HG03442 (cell line): ENCODE data around the gene CPT2.
A peak's percentile ranks its signal among the peaks of the same experiment; 100 is the strongest.

Experiments
- ATAC-seq: cut with Tn5 transposase; IDR thresholded peaks from one replicate; pipeline ENCODE4 v1.9.1; 2021; ENCODE audit warnings: mild to moderate bottlenecking, moderate library complexity; ENCODE audit not compliant: unreplicated experiment

CPT2 gene

DNA sequence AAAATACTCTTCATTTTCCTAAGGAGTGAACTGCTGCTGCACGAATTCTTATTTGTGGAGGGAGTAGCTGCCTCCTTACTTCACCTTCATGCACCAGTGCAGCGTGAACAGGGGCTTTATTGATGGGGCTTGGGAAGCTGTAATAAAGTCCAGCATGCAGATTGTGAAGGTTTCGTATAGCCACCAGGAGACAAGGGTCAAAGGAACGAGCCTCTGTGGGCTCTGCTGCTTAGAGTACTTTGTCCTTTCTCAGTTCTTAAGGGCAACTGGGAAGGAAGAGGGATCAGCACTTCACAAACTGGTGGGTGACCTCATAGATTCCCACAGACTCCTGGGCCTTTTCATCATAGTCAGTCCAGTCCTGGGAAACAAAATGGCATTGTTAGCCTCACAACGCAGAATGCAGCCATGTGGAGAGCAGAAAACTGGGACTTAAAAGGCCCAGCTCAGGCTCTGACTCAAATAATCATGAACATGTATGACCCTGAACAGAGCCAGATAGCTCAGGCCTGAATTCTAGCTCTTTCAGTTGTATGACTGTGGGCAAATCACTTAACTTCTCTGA lies 17.8 kb downstream of the CPT2 start:
- ATAC-seq: no peak

- ATAC-seq: no peak
Observed at GRCh38 chr1:53218201-53218600, 21.6 kb downstream of the CPT2 start.

- ATAC-seq: no peak
Observed at GRCh38 chr1:53219711-53220110, 23.1 kb downstream of the CPT2 start.

- ATAC-seq: peak; percentile 89
Observed at GRCh38 chr1:53220171-53220961, 23.7 kb downstream of the CPT2 start, which contains the start of gene CZIB. CZIB (minus strand) TSS chr1:53220634; CDS start chr1:53220575, 59 bp downstream.

GRCh38 chr1:53220962-53221286 lies 24.3 kb downstream of the CPT2 start:
- no peak for ATAC-seq

DNA sequence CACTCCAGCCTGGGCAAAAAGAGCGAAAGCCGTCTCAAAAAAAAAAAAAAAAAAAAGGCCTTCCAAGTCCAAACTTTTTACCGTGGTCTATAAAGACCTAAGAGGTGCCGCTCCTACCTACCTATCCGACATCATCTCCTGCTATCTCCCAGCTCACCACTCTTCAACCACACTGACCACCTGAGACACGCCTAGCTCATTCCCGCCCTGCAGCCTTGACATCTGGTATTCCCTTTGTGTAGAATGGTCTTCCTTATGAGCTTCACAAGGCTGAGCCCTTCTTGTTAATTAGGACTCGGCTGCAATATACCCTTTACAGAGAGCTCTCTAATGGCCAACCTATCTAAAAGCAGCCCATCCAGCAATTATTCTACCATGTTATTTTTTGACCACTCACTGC lies 41.0 kb downstream of the CPT2 start:
- ATAC-seq: no peak

DNA sequence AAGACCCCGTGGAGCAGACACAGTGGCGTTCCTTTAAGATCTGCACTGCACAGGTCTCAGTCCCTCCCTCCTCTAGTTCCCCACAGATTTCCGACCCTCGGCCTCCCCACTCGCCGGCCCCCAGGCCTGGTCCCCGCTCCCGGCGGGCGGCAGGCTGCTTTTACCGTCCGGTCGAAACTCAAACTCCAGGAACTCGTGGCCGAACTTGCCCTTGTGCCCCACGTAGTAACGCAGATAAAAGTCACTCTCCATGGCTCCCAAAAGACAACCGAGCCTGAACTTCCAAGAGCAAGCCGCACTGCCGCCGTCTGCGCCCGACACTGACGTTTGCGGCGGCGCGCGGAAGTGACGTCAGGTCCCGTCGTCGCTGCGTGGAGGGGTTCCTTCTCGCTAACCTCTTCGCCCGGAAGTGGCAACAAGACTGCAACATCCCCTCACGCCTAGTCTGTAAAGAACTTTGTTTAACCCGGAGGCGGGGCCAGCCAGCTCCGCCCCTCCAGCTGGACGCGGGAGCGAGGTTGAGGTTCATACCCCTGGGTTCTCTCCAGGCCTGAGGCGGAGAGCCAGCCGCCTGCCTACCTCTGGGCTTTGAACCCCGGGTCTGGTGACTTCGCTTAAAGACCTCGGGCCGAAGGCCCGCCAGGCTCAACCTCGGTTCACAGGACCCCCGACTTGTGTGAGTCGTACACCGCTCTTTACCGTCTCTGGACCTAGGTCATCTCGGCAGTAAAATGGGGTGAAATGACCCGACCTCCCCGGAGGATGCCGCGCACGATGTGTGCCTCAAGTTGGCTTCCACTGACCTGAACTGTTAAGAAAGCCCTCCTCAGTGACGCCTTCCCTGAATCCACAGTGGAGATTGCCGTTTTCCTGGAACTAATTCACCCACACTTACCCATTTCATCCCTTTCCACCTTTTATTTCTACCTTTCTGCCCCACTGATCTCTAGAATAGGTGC lies 41.9 kb downstream of the CPT2 start, which contains the start of gene MAGOH:
Gene MAGOH (minus strand): TSS at position 322 of the 959 bp plus-strand sequence. CDS start 70 bp downstream, at position 252.
- ATAC-seq: peak; percentile 96

DNA sequence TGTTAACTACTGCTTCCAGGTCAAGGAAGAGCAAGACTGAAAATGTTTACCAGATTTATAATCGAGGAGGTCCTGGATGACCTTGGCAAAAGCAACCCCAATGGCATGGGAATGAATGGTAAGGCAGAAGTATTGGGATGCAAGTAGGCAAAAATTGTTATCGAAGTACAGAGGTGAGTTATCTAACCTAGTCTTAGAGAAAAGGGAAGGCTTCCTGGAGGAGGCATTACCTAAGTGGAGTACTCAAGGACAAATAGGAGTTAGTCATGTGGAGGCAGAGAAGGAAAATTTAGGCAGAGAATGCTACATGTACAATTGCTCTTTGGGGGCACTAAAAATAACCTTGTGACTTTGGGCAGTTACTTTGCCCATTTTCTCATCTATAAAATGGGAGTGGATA lies 45.2 kb downstream of the CPT2 start:
- no peak for ATAC-seq

DNA sequence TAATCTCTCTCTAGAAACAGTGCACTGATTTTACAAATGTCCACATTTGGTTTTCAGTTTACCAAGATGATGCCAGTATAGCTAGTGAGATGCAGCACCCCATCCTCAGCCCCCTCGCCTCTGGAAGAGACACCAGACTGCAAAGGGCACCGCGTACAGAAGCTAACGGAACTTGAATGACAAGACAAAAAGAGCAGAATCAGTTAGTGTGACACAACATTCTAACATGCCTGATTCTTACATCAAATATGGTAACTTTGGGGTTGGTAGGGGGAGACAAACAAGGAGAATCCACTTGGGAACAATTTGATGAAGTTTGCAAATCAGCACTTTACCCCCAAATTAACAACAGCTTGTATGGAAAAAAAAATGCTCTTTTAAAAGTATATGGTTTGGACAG lies 45.8 kb downstream of the CPT2 start:
- no peak for ATAC-seq

DNA sequence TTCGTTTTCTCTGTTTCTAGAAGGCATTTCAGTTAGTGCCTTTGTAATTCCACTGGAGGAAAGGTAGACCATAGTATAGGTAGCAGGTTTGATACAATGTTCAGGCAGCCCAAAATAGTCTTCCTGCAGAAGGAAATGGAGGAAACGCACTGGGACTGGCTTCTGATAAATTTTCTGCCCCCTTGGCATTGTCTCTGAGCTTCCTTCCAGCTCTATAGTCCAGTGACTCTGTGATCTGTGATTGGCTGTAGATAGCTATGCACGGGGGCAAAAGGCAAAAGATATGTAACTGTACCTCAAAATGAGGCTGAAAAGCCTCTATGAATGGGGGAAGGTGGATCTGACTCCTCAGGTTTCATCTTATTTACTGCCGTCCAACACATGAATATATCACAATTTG lies 47.5 kb downstream of the CPT2 start:
- ATAC-seq: no peak

DNA sequence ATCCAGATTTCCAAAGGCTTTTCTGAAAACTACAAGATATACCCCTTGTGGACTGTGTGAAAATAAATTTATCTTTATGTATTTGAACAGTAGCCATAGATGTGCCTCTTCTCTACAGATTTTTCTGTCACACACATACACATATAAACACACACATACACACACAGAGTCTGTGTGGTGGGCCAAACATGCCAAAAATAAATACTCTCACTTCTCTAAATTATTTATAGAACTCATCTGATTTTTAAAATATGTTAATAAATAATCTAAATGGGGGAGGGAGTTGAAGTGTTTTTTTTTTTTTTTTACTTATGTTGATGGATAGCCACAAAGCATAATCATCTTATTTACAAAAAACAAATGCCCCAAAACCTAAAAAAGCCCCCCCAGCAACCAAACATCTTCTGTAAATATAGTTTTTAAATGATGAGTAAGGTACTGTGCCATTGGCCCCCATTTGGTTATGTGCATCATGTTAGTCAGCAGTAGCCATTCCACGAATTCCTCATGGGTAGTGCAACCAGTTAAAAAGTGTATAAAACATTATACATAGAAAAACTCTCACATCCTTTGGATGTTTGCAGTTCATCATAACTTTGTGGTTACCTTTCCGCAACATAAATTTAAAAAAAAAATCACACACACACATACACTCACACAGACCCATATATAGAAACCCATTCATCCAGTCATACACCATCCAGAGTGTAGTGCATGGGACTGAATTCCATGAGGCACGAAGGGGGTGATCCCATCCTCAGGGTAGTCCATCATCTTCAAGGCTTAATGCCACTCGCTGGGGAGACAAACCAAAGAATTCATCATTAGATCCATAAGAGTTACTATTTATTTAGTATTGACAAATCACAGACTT lies 49.9 kb downstream of the CPT2 start:
- ATAC-seq: no peak

- ATAC-seq: no peak
Observed at GRCh38 chr1:53249706-53250105, 53.1 kb downstream of the CPT2 start.

- ATAC-seq: no peak
Observed at GRCh38 chr1:53250325-53250724, 53.7 kb downstream of the CPT2 start.

DNA sequence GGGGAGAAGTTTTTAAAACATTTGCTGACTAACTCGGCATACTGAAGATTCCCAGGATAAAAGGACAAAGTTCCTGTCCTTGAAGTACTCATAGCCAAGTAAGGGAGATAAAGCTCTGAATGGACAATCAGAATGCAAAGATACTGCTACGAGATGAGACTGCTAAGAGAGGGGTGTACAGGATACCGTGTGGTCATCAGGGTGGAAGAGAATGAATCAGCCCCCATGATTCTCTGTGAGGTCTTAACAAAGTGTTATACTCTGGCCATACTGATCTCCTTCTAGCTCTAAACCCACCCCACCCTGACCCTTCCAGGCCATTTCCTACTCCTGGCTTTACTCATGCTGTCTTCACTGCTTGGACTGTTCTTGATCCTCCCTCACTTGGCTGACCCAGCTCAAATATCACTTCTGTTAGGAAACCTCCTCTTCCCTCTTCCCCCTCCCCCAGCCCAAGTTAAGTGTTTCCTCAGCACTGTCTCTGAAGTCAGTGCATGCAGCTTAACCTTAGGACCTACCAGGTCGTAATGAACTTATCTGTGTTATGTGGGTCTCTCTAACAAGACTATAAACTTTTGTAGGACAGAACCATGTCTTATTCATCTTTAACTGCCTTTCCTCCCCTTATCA lies 57.5 kb downstream of the CPT2 start:
- no peak for ATAC-seq

DNA sequence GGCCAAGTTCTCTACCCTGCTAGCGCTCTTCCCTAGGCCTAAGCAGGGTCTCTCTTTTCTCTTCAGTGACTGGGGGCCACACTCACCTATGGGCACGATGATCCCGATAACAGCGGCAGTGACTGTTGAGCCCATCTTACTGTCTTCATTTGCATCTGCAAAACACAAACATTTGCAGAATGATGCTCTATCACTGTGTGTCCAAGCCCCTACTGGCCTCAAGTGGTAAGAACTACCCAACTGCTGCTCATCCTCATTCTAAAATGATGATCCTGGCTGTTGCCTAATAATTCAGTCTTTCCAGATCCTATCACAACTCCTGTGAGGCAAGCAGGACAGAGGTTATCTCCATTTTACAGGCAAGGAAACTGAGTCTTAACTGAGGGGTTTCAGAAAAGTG lies 58.4 kb downstream of the CPT2 start:
- ATAC-seq: no peak

DNA sequence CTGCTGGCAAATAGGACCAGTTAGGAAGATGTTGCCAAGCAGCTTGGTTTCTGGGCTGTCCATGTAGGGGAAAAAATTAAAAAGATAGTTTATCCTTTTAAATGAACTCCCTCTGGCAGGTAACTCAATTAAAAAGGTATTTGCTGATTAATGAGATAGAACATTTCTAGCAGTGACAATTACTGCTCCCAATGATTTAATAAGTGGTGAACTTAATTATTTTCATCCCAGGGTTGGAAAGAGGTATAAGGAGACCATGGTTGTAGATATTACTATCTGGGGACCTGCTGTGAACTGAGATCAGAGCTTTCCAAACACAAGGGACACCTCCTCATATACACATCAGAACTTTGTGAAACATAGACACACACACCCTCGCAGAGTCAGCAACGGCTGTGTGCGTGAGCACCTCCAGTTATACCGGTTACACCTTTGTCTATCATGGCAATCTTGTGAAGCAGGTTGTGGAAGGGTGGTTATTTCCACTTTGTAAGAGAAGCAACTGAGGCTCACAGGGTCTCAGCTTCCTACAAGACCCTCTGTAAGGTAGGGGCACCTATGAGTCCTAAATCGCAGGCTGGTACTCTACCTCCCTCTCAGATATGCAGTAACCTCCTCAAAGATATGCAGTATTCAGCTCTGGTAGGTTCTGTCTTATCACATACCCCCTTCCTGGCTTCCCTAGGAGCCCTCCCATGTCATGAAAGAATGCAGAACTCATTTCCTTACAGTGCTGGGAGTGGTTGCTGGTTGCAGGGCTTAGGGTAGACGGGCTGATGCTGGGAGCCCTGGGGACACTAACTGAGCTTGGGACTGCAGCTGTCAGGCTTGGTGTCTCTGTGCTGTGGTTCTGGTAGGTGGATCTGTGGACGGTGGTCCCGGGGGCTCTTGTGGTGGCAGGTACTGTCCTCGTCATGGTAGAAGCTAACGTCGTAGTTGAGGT lies 60.2 kb downstream of the CPT2 start:
- no peak for ATAC-seq

- ATAC-seq: no peak
Observed at GRCh38 chr1:53257454-53258081, 60.9 kb downstream of the CPT2 start.

GRCh38 chr1:53258216-53258615 lies 61.6 kb downstream of the CPT2 start:
- ATAC-seq: no peak

GRCh38 chr1:53259932-53260331 lies 63.3 kb downstream of the CPT2 start:
- peak; percentile 42 for ATAC-seq
